GM04504 (cell line): ENCODE results near the gene POLR2E.
"Not testable (repeated sequence)": the region's sequence is repeated elsewhere in the genome, so short reads cannot be mapped to it uniquely, and the experiment has no call there.

Experiments
- DNase-seq: peaks from one replicate; pipeline ENCODE4 v3.0.0-alpha.2; 2012; ENCODE audit warnings: low read depth

Gene POLR2E

DNA sequence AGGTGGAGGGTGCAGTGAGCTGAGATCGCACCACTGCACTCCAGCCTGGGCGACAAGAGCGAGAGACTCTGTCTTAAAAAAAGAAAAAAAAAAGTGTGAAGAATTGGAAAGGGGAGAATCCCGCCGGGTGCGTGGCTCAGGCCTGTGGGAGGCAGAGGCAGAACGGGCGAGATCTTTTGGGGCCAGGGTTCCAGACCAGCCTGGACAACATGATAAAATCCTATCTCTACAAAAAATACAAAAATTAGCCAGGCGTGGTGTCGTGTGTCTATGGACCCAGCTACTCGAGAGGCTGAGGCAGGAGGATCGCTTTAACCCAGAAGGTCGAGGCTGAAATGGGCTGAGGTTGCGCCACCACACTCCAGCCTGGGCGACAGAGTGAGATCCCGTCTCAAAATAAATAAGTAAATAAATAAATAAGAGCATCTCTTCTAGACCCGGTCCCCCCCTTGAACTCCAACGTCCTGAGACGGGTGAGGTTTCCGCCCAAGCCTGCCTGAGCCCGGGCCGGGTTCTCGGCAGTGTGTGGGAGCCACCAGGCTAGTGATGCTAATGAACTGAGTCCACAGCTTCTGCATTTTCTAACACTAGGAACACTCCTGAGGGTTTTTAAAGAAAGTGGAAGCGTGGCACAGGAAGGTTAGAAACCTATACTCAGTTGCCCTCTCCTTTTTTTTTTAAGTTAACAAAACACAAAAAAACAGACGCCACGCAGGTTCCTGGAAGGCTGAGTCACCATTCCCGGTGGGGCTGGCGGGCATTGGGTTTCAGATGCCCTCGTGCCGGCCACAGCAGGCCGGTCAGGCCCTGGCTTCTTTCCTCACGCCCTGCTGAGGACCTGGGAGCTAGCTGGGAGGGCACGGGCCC, 30.7 kb upstream of the POLR2E start:
- DNase-seq = no peak

DNA sequence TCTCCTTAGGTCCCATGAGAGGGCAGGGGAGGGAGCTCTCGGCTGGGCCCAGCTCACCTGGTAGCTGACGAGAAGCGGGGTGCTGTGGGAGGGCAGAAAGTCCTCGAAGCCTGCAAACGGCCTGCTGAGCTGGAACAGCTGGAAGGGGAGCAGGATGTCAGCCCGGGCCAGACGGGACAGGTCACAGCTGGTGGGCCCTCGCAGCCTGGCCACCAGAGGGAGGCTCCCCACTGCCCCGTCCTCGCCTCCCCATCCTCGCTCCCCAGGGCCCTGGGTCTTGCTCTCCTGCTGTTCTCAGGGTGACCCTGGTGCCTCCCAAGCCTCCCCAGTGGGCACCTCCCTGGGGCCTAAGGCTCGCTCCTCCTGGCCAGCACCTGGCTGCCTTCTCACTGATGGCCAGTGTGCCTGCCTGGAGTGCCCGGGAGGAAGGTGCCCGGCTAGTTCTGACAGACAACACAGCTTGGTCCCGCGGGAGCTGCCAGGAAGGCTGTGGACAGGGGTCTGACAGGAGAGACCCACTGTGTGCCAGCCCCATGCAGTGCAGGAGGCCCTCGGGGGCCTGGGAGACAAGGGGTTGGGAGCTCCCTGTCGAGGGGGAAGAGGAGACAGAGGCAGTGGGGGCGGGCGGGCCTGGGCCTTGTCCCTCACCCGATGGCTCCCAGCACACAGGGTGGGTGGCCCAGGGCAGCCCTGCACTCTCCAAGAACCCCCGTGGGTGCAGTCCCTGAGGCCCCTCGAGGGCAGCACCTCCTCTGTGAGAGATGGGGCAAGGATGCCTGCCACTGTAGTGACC, 28.9 kb upstream of the POLR2E start:
- no peak for DNase-seq

DNA sequence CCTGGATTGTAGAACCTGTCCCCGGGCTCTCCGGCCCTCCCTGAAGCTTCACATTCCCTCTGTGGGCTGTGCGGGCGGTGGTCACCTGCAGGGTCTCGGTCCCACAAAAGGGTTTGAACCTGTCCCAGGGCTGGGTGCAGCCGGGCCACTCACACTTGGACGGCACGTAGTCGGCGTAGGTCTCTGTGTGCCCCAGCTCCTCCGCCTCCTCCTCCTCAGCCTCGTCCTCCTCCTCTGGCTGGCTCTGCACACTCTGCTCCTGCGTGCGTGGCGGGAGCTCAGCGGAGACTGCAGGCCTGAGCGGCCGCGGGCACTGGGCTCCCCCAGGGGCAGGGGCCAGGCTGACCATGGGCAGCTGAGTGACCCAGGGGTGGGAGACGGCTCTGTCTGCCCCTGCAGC, 28.2 kb upstream of the POLR2E start:
- no peak for DNase-seq

DNA sequence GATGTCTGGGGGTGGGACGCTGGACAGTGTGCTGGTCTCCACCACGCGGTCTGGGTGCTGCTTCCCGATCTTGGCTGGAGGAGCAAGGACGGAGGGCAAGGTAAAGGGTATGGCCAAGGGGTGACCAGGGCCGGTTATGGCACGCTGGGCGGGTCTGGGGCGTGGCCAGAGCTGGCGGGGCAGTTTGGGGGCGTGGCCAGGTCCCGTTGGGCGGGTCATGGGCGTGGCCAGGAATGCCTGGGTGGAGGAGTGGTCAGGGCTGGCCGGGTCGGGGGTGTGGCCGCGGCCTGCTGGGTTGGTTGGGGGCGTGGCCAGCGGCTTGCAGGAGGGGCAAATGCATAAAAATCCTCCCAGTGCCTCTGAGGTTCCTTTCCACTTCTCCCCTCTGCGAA, 27.8 kb upstream of the POLR2E start:
- peak; percentile 40 for DNase-seq

DNA sequence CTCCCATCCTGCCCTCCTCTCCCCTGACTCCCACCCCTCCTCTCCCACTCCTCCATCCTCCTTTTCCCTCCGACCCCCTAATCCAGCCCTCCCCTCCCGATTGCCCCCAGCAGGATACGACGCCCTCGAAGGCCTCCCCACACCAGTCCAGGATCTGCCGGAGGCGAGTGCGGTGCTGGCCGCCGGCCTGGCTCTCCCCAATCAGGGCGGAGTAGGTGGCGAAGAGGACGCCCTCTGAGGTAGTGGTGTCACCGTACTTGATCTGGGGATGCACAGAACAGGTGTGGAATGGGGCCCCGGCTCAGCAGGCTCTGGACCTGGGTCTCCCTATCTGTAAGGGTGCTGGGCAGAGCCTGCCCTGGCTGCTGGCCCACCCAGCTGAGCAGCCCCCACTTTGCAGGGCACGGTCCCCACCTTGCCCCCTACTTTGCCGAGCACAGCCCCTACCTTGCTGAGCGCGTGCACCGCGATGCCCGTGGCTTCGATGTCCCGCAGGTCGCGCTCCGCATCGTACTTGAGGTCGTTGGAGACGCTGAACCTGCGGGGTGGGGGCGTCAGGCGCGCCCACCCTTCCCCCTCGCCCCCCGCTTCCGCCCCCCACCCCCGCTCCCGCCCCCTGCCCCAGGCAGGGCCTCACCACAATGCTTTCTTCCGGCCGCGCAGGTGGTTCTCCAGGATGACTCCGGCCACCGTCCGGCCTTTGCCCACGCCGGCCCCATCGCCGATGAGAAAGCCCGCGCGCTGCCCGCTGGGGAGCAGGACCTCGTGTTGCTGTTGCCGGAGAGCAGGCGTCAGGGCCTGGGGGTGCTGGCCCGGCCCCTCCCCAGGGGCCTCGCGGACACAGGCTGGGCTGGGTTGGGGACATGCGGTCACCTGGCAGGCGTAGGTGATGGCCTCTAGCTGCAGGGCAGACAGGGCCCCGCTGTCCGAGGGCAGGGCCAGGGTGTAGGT, 27.1 kb upstream of the POLR2E start:
- DNase-seq = no peak

DNA sequence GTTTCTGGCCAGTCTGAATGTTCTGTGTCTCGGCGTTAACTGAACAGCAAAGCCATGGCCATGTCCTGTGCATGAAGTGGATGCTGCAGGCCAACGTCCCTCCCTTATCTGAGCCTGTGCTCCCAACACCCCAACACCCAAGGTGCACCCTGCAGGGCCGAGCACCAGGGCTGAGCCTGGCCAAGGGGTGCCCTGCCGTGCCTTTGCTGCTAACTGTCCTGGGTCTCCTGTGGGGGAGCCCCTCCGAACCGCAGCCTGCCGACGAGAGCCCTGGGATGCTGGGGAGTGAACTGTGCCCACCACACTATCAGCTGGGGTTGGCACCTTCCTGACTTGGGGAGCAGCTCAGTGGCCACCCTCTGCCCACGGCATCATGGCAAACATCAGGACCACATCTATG, 26.2 kb upstream of the POLR2E start:
- no peak for DNase-seq

DNA sequence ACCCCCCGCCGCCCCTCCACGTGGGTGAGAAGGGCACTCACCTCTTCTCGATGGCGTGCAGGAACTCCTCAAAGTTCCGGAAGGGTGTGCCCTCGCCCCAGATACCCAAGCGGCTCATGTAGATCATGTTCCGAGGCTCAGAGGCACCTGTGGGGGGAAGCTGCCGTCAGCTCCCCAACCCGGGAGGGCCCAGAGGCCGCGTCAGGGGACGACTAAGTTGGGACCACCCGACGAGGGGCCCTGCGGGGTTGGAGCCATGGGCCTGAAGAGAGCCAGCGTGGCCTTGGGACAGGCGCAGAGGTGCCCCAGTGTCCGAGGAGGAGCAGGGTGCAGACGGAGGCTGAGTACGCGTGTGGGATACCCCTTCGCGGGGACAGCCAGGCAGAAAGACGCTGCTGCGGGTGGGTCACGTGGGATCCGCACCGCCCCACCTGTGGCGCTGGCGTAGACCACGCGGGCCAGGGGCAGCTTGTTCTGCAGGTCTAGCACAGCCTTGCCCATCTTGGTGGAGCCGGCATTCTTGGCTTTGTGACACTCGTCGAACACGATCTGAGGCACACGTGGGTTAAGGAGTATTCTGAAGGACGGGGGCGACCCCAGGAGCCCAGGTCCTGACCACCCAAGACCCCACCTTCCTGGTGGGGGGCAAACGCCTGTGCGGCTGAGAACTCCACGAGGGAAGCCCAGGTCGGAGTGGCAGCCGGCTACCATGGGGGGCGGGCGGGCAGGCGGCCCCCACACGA, 24.5 kb upstream of the POLR2E start:
- DNase-seq = no peak

DNA sequence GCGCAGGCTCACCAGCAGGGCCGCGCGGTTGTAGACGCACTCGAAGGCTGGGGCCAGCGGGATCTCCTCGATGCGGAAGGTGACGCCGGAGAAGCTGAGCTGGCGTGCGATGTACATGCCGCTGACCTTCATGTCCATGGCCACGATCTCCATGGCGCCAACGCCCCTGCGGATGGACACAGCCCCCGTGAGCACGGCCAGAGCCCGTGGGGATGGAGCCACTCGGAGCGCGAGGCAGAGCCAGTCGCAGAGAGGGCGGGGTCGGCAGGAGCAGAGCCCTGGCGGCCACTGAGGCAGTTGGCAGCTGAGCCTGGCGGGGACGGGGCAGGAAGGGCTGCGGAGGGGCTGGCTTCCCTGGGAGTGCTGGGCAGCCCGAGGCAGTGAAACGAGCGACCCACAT, 23.8 kb upstream of the POLR2E start:
- no peak for DNase-seq

DNA sequence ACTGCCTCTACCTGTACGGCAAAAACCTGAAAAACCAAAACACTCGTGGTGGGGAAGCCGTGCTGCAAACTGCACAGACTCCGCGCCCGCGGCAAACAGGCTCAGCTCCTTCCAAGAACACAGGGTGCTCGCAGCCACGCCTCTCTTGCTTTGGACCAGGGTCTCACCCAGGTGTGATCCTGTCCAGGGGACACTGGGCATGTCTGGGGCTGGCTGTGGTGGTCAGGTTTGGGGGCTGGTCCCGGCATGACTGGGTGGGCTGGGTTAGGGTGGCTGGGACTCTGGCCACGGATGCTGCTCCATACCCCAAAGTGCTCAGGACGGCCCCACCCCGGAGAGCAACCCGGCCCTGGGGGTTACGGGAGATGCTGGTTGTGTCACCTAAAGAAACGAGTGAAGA, 22.5 kb upstream of the POLR2E start:
- no peak for DNase-seq

DNA sequence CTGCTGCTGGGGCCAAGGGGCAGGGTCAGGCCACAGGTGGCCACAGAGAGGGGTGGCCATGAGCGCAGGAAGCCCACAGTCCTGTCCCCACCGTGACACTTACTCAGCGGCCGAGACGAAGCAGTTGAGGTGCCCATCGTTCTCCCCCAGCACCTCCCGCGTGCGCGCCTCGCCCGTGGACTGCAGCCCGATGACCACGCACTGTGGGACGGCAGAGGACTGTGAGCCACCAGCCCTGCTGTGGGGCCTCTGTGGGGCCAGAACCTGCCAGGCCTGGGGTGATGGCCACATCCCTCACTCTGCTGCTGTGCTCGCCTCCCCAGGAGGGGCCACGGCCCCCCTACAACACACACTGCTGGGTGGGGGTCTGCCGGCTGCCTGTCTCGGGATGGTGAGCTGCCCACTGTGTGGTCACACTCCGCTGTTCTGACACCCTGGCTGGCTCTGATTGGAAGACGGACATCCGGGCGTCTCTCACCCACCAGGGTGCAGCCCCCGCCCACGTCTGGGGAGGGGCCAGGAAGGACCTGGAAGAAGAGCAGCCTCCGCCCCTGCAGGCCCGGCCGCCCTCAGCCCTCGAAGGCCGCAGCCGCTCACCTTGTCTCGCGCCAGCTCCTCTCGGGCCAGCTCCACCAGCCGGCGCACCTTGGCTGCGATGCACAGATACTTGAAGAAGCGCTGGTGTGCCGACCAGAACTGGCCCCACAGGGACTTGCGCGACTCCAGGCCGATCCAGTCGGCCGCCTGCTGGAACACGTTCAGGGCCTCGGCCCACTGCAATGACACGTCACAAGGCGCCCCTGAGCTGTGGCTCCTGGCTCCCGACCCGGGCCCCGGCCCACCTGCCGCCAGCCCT, 21.8 kb upstream of the POLR2E start:
- no peak for DNase-seq

DNA sequence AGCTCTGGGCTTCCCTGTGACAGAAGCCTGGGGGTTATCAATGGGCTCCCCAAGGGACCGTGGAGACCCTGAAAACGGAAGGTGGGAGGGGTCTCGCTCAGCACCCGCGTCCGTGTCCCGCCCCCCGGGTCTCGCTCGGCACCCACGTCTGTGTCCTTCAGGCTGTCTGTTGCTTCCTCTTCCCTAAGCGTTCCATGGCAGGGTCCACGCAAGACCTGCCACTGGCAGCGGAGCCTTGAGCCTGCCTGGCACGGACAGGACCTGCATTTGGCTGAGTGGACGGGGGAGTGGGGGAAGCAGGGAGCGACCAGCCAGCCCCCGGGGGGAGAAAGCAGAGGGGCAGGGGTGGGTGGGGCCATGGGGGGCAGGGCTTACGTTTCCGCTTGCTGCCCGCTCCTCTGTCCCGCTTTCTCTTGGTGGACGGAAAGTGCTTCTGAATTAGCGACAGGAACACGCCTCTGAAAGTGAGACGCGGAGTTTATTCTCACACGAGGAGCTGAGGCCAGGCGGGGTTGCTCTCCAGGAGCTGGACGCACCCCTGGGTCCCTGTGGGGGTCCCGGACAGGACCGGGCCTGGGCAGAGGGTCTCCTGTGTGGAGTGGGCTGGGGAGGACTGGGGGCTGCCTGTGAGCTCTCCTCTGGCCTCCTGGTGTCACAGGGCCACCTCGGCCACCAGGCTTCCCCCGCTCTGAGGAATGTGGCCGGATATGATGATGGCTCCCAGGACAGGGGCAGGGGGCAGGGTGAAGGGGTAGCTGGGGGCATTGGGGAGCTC, 20.7 kb upstream of the POLR2E start:
- no peak for DNase-seq

DNA sequence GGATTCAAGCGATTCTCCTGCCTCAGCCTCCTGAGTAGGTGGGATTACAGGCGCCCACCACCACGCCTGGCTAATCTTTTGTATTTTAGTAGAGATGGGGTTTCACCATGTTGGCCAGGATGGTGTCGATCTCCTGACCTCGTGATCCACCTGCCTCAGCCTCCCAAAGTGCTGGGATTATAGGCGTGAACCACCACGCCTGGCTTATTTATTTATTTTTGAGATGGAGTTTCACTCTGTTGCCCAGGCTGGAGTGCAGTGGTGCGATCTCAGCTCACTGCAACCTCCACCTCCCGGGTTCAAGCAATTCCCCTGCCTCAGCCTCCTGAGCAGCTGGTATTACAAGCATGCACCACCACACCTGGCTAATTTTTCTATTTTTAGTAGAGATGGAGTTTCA, 19.6 kb upstream of the POLR2E start:
- DNase-seq = not testable (repeated sequence)

DNA sequence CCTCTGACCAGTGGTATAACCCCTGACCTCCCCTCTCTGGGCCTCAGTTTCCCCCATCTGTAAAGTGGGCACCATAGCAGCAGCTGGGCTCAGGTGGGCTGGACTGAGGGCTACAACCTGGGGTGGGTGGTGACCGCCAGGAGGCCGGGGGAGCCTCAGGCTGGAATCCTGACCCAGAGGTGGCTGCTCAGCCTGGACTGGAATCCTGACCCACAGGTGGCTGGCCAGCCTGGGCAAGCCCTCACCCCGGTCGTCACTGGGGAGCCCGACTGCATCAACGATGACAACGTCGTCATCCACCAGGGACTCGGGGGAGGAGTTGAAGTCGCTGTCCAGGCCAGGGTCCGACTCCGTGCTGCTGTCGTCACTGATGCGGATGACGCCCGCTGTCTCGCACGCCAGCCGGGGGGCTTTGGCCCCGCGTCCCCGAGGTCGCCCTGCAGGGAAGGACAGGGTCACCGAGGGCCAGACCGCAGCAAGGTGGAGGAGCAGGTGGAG, 18.9 kb upstream of the POLR2E start:
- DNase-seq = no peak

DNA sequence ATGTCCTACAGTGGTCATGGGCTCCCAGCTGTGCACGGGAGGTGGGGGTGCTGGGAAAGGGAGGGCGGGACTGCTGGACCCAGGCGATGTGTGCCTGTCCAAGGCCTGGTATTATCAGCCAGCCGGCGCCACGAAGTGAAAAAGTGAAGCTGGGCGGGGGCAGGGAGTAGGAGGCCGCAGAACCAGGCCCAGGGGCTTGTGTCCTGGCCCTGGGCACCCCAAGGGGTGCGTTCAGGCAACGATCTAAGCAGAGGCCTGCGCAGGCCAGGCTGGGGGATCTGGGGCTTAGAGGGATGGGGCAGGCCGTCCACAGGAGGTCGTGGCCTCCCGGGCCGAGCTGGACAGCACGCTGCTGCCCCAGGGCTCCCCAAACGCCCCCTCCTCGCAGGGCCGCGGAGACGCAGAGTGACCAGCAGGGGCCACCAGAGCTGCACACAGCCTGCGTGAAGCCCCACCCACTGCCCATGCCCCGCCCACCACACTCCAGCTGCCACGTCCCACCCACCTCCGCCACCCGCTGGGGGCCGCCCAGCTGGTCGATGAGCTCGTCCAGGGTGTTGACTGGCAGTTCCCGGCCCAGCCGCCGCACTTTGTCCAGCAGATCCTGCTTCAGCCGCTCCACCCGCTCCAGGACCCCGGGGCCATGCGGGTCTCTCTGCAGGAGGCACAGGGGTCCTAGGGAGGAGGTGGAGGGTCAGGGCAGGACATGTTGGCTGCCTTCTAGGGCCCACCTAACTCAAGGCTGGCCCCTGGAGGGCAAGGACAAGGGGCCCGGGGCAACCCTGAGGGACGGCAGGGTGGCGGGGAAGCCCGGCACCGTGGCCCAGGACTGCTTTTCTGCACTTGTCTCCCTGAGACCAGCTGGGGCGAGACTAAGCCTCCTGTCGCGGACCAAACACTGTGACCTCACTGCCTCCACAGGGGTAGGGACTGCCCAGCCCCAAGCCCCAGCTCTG, 18.1 kb upstream of the POLR2E start:
- DNase-seq = peak; percentile 78

DNA sequence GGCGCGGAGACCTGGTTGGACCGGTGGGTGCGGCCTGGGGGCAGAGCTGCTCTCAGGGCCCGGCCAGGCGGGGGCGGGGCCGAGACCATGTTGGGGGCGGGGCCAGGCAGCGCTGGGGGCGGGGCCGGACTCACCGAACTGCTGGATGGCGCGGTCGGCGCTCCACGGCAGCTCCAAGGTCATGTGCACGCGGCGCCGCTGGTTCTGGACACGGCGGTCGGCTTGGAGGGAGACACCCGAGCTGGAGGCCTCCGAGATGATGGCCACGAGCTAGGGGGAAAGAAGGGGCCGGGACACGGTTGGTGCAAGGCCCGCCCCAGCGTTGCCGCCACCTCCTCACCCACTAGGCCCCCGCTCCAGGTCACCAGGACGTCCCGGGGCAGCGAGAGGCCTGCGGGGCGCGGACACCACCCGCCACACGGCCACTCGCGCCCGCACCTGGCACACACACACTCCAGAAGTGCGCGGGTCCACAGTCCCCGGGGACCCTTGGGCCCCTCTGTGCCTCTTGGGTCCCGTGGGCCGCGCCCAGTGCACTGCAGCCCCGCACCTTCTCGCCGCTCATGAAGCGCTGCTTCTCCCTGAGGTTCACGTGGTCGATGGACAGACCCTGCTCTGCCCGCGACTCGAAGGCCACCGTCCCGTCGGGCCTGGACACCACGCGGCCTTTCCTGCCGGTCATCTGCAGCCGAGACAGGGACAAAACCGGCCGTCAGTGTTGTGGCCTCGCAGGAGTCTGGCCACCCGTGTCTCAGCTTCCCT, 17.3 kb upstream of the POLR2E start:
- DNase-seq = no peak

DNA sequence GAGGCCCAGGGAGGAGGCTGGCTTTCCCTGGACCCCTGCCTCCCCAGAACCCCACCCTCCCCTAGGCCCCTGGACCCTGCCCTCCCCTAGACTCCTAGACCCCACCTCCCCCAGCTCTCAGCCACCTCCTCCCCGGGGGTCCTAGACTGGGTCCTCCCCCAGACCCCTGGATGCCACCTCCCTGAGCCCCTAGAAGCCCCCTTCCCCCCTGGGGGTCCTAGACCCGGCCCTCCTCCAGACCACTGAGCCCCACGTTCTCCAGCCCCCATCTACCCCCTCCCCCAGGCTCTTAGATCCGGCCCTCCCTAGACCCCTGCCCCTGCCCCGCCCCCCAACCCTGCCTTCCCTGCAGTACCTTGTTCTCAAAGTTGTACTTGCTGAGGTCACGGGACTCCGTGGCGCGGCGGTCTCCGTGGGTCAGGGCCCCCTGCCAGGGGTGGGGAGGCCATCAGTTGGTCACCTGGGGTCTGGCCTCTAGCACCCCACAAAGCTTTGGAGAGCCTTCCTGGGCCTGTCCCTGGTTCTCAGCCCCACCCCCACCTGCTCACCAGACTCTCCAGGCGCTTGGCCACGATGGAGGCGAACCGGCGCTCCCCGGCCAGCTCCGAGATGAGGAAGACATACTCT, 16.6 kb upstream of the POLR2E start:
- no peak for DNase-seq
